SU-DHL-6 (cell line): ENCODE results near the gene ADAT3.

Experiments used
- H2AFZ ChIP-seq: fragments of 200-600 bp; sonication (generic); 2 replicates; pipeline ENCODE4 v1.6.1; 2014; ENCODE audit warnings: low read depth, mild to moderate bottlenecking, moderate library complexity, mixed read lengths, antibody characterized with exemption, low read length; ENCODE audit not compliant: severe bottlenecking
- H3F3A ChIP-seq: fragments of 200-600 bp; shearing (Covaris generic); 2 replicates; pipeline ENCODE4 v1.6.0; 2016; ENCODE audit warnings: antibody characterized with exemption, mild to moderate bottlenecking; ENCODE audit not compliant: insufficient read depth
- H3K27ac ChIP-seq: fragments of 200-600 bp; sonication (generic); 2 replicates; pipeline ENCODE4 v1.5.1; 2016; ENCODE audit warnings: low read depth, mild to moderate bottlenecking, low read length, moderate library complexity, mixed read lengths
- H3K27me3 ChIP-seq: fragments of 200-600 bp; sonication (generic), shearing (Covaris generic); 2 replicates; pipeline ENCODE4 v1.6.0; 2014; ENCODE audit warnings: mild to moderate bottlenecking, low read length
- H3K36me3 ChIP-seq: fragments of 200-600 bp; sonication (generic); 2 replicates; pipeline ENCODE4 v1.6.1; 2014; ENCODE audit warnings: mild to moderate bottlenecking, low read length, mixed read lengths
- H3K4me2 ChIP-seq: fragments of 300-600, 200-600 bp; shearing (Covaris generic), sonication (generic); 2 replicates; pipeline ENCODE4 v1.6.0; 2014; ENCODE audit warnings: low read length, low read depth, mild to moderate bottlenecking; ENCODE audit not compliant: poor library complexity, severe bottlenecking
- H3K4me3 ChIP-seq: fragments of 200-600 bp; sonication (generic); 2 replicates; pipeline ENCODE4 v1.5.1; 2014; ENCODE audit warnings: antibody characterized with exemption, low read length, mild to moderate bottlenecking, mixed read lengths; ENCODE audit not compliant: insufficient read depth, poor library complexity, severe bottlenecking
- H3K79me2 ChIP-seq: fragments of 200-600 bp; sonication (generic); 2 replicates; pipeline ENCODE4 v1.6.1; 2014; ENCODE audit warnings: mild to moderate bottlenecking, low read length, moderate library complexity; ENCODE audit not compliant: insufficient read depth
- H3K9ac ChIP-seq: fragments of 200-600 bp; sonication (generic); 2 replicates; pipeline ENCODE4 v1.7.0; 2014; ENCODE audit warnings: mild to moderate bottlenecking, low read length
- H3K9me2 ChIP-seq: fragments of 200-600 bp; sonication (generic); replicated peaks from 2 replicates; pipeline ENCODE4 v1.6.1; 2014; ENCODE audit warnings: low read length; ENCODE audit not compliant: insufficient read depth
- H3K9me3 ChIP-seq: fragments of 200-600 bp; sonication (generic); 2 replicates; pipeline ENCODE4 v1.6.1; 2014; ENCODE audit warnings: low read length, mixed read lengths; ENCODE audit not compliant: insufficient read depth
- H4K20me1 ChIP-seq: fragments of 200-600 bp; sonication (generic); 2 replicates; pipeline ENCODE4 v1.6.1; 2014; ENCODE audit warnings: low read depth, mild to moderate bottlenecking, antibody characterized with exemption, low read length, moderate library complexity, mixed read lengths
- CTCF ChIP-seq: fragments of 200-600 bp; sonication (generic); IDR thresholded peaks from one replicate; pipeline ENCODE4 v1.5.1; 2017; ENCODE audit warnings: antibody characterized with exemption, mild to moderate bottlenecking, low read length, moderate library complexity; ENCODE audit not compliant: insufficient read depth, poor library complexity, severe bottlenecking
- EZH2phosphoT487 ChIP-seq: fragments of 200-600 bp; sonication (generic), shearing (Covaris generic); conservative IDR thresholded peaks from 2 replicates; pipeline ENCODE4 v1.6.1; 2018; ENCODE audit warnings: mild to moderate bottlenecking, antibody characterized with exemption, low read length, moderate library complexity, mixed read lengths

Gene ADAT3

GRCh38 chr19:1908364-1908678 lies 3.1 kb downstream of the ADAT3 start:
- H3K27ac ChIP-seq: no peak overlapping the region
- no peaks in the 10 kb centered on the region for H3K9me3 ChIP-seq
- no peaks in the 10 kb centered on the region for H3K27me3 ChIP-seq
- no peaks in the 10 kb centered on the region for H3K36me3 ChIP-seq
- no peak overlapping the region for H3K4me2 ChIP-seq
- peaks cover 9% of the 10 kb centered on the region for H3F3A ChIP-seq
- peaks cover 58% of the 10 kb centered on the region for H3K79me2 ChIP-seq
- no peaks in the 10 kb centered on the region for H4K20me1 ChIP-seq
- H2AFZ ChIP-seq: no peak overlapping the region
- TF ChIP-seq CTCF: no peak
- no peak for TF ChIP-seq EZH2phosphoT487
- no peaks in the 10 kb centered on the region for H3K9me2 ChIP-seq
- H3K4me3 ChIP-seq: no peak overlapping the region
- no peak overlapping the region for H3K9ac ChIP-seq

- H3K9ac ChIP-seq: no peak overlapping the region
- H3K4me2 ChIP-seq: no peak overlapping the region
- H2AFZ ChIP-seq: no peak overlapping the region
- peaks cover 2% of the 10 kb centered on the region for H3F3A ChIP-seq
- no peaks in the 10 kb centered on the region for H3K27me3 ChIP-seq
- no peaks in the 10 kb centered on the region for H4K20me1 ChIP-seq
- peaks cover 65% of the 10 kb centered on the region for H3K79me2 ChIP-seq
- H3K9me3 ChIP-seq: no peaks in the 10 kb centered on the region
- no peak overlapping the region for H3K4me3 ChIP-seq
- no peaks in the 10 kb centered on the region for H3K36me3 ChIP-seq
- no peak overlapping the region for H3K27ac ChIP-seq
- no peak for TF ChIP-seq CTCF
- TF ChIP-seq EZH2phosphoT487: no peak
- no peaks in the 10 kb centered on the region for H3K9me2 ChIP-seq
Observed at GRCh38 chr19:1909761-1910080, 4.5 kb downstream of the ADAT3 start.

GRCh38 chr19:1910177-1910576 lies 5.0 kb downstream of the ADAT3 start:
- H3K9me2 ChIP-seq: no peaks in the 10 kb centered on the region
- H3K79me2 ChIP-seq: peaks cover 65% of the 10 kb centered on the region
- H2AFZ ChIP-seq: no peak overlapping the region
- no peak for TF ChIP-seq CTCF
- TF ChIP-seq EZH2phosphoT487: no peak
- no peak overlapping the region for H3K4me3 ChIP-seq
- H3K27ac ChIP-seq: no peak overlapping the region
- H3F3A ChIP-seq: no peaks in the 10 kb centered on the region
- no peaks in the 10 kb centered on the region for H3K36me3 ChIP-seq
- no peaks in the 10 kb centered on the region for H3K9me3 ChIP-seq
- H3K4me2 ChIP-seq: no peak overlapping the region
- no peaks in the 10 kb centered on the region for H4K20me1 ChIP-seq
- H3K27me3 ChIP-seq: no peaks in the 10 kb centered on the region
- H3K9ac ChIP-seq: no peak overlapping the region

GRCh38 chr19:1911098-1911497 lies 5.9 kb downstream of the ADAT3 start:
- peaks cover 59% of the 10 kb centered on the region for H3K79me2 ChIP-seq
- no peak overlapping the region for H3K9ac ChIP-seq
- no peaks in the 10 kb centered on the region for H3K9me3 ChIP-seq
- H3K4me3 ChIP-seq: no peak overlapping the region
- H3F3A ChIP-seq: no peaks in the 10 kb centered on the region
- H3K27me3 ChIP-seq: no peaks in the 10 kb centered on the region
- H3K4me2 ChIP-seq: no peak overlapping the region
- H4K20me1 ChIP-seq: no peaks in the 10 kb centered on the region
- no peaks in the 10 kb centered on the region for H3K36me3 ChIP-seq
- no peaks in the 10 kb centered on the region for H3K9me2 ChIP-seq
- TF ChIP-seq CTCF: no peak
- TF ChIP-seq EZH2phosphoT487: no peak
- no peak overlapping the region for H3K27ac ChIP-seq
- H2AFZ ChIP-seq: no peak overlapping the region
